Peyer's patch (tissue), 4 donors: ENCODE results near the gene CHCHD3. TPM values are rescaled to one million over a fixed set of nuclear protein-coding genes. Genes with fewer than 3 reads are reported as not detected.
A peak's percentile ranks its signal among the peaks of the same experiment; 100 is the strongest.

Experiments used
- DNase-seq, 3 donors: peaks; one replicate each; pipeline ENCODE4 v3.0.0-alpha.2; 2017 to 2019
- H3K27ac ChIP-seq, 4 donors: fragments of 200-600 bp; sonication (generic); one replicate each; pipeline ENCODE4 v1.5.1; 2016 to 2019
- H3K27me3 ChIP-seq, 2 donors: fragments of 200-600 bp; sonication (generic); one replicate each; pipeline ENCODE4 v1.5.1; 2019
- H3K36me3 ChIP-seq, 3 donors: fragments of 200-600 bp; sonication (generic); one replicate each; pipeline ENCODE4 v1.5.1; 2016 to 2019
- H3K4me1 ChIP-seq, 4 donors: fragments of 200-600 bp; sonication (generic); one replicate each; pipeline ENCODE4 v1.5.1; 2016 to 2019
- H3K4me3 ChIP-seq, 4 donors: fragments of 200-600 bp; sonication (generic); 1 replicate in 3 of 4; 2 replicates in 1 of 4; pipeline ENCODE4 v1.5.1; 2016 to 2019; ENCODE audit warnings: mild to moderate bottlenecking in 1 of 4
- H3K9me3 ChIP-seq, 4 donors: fragments of 200-600 bp; sonication (generic); one replicate each; pipeline ENCODE4 v1.5.1; 2016 to 2019; ENCODE audit warnings: mild to moderate bottlenecking in 1 of 4
- CTCF ChIP-seq, 6 experiments: fragments of 450-650 bp in 4 of 6; fragments of 200-600 bp in 2 of 6; sonication (generic) in 1 of 6; IDR thresholded peaks; one replicate each; pipeline ENCODE4 v1.5.1; 2017 to 2019; ENCODE audit warnings: antibody characterized with exemption in 6 of 6, mild to moderate bottlenecking in 3 of 6, moderate library complexity in 1 of 6
- POLR2A ChIP-seq, 2 donors: fragments of 450-650 bp; IDR thresholded peaks; one replicate each; pipeline ENCODE4 v1.5.1; 2017; ENCODE audit warnings: antibody characterized with exemption in 2 of 2, mild to moderate bottlenecking in 2 of 2, moderate library complexity in 2 of 2
- total RNA-seq, 4 donors: library from RNA; depleted of rRNA; stranded (reverse); fragments of >200 nt; gene quantifications; one replicate each; pipeline ENCODE4 v1.1.0, GENCODE V29; 2016

CHCHD3 gene
- total RNA-seq, result 100 to 1,000 TPM in 1 of 4 donors, 10 to 100 TPM in 3; 53.9 to 114 (median 84.0) TPM

GRCh38 chr7:133081599-133082389 lies at the start of gene CHCHD3:
Gene CHCHD3, minus strand, starts transcription at chr7:133082090. Its CDS starts 153 bp downstream, at chr7:133081937.
- TF ChIP-seq POLR2A (IDR thresholded peaks at IDR 0.05) (peak; percentile 49 to 67), CTCF (IDR thresholded peaks at IDR 0.05) (no peak)
- peak within 1 kb of the TSS; percentile 78 to 84 (median 82) for H3K27ac ChIP-seq

GRCh38 chr7:133130166-133130565 lies 48.3 kb upstream of the CHCHD3 start:
- Histone ChIP-seq H3K27ac (no peak overlapping the region), H3K4me1 (no peaks in the 10 kb centered on the region), H3K27me3 (no peaks in the 10 kb centered on the region), H3K4me3 (no peak overlapping the region), H3K36me3 (no peaks in the 10 kb centered on the region), H3K9me3 (no peaks in the 10 kb centered on the region)
- no peak for TF ChIP-seq POLR2A (IDR thresholded peaks at IDR 0.05)
- no peak for TF ChIP-seq CTCF (IDR thresholded peaks at IDR 0.05)
- no peak for DNase-seq

More at GRCh38 chr7:133081599-133082389, at the start of gene CHCHD3:
- Histone ChIP-seq H3K4me1 (peaks cover 0 to 16% (median 0%) of the 10 kb centered on the region in 4 donors), H3K36me3 (no peaks in the 10 kb centered on the region), H3K27me3 (no peaks in the 10 kb centered on the region), H3K4me3 (peak within 1 kb of the TSS; percentile 72 to 85 (median 78)), H3K9me3 (no peaks in the 10 kb centered on the region)
- peak; percentile 97 to 99 (median 97) for DNase-seq

GRCh38 chr7:133126422-133126821 lies 44.5 kb upstream of the CHCHD3 start:
- Histone ChIP-seq H3K4me1 (no peaks in the 10 kb centered on the region), H3K27ac (no peak overlapping the region), H3K9me3 (no peaks in the 10 kb centered on the region), H3K36me3 (no peaks in the 10 kb centered on the region), H3K27me3 (no peaks in the 10 kb centered on the region), H3K4me3 (no peak overlapping the region)
- no peak for DNase-seq
- TF ChIP-seq POLR2A (IDR thresholded peaks at IDR 0.05), result no peak
- no peak for TF ChIP-seq CTCF (IDR thresholded peaks at IDR 0.05)

- H3K27ac ChIP-seq, result no peak overlapping the region
- H3K9me3 ChIP-seq, result no peaks in the 10 kb centered on the region
- DNase-seq, result no peak
- no peak overlapping the region for H3K4me3 ChIP-seq
- H3K36me3 ChIP-seq, result no peaks in the 10 kb centered on the region
- no peak for TF ChIP-seq CTCF (IDR thresholded peaks at IDR 0.05)
- no peak for TF ChIP-seq POLR2A (IDR thresholded peaks at IDR 0.05)
- H3K4me1 ChIP-seq, result no peaks in the 10 kb centered on the region
- H3K27me3 ChIP-seq, result no peaks in the 10 kb centered on the region
Observed at GRCh38 chr7:133124974-133125373, 43.1 kb upstream of the CHCHD3 start.

GRCh38 chr7:133121175-133121844 lies 39.4 kb upstream of the CHCHD3 start:
- no peak for DNase-seq
- no peaks in the 10 kb centered on the region for H3K27me3 ChIP-seq
- no peaks in the 10 kb centered on the region for H3K4me1 ChIP-seq
- no peaks in the 10 kb centered on the region for H3K36me3 ChIP-seq
- no peak overlapping the region for H3K4me3 ChIP-seq
- H3K27ac ChIP-seq, result no peak overlapping the region
- H3K9me3 ChIP-seq, result no peaks in the 10 kb centered on the region
- no peak for TF ChIP-seq POLR2A (IDR thresholded peaks at IDR 0.05)
- TF ChIP-seq CTCF (IDR thresholded peaks at IDR 0.05), result no peak
